ENCODE results near the gene EMP2.

GRCh38 chr16:10522966-10523365 is 57.4 kb downstream of the EMP2 start:
- no peak for TF ChIP-seq CTCF (conservative IDR thresholded peaks at IDR 0.05; ENCODE audit: low read length)
- TF ChIP-seq EZH2phosphoT487 (IDR thresholded peaks at IDR 0.05; ENCODE audit: borderline replicate concordance, low read depth, low read length) = no peak

Data from OCI-LY7 (cell line).